Measurements from ENCODE around the gene TEX2. TPM values are rescaled to one million over a fixed set of nuclear protein-coding genes. Genes with fewer than 3 reads are reported as not detected.
A peak's percentile ranks its signal among the peaks of the same experiment; 100 is the strongest.

The TEX2 gene
- total RNA-seq, 1 experiment from 2014 or later = 13.7 TPM

GRCh38 chr17:64146418-64147109 is 116.5 kb downstream of the TEX2 start:
- H3K4me1 ChIP-seq (replicated peaks) = peaks cover 13% of the 10 kb centered on the region
- DNase-seq (ENCODE audit: low read depth in 1 of 2, low spot score in 2 of 2) = peak in 1 of 2 experiments; percentile 77
- H3K27me3 ChIP-seq (replicated peaks) = no peaks in the 10 kb centered on the region
- H3K27ac ChIP-seq = peak overlapping the region; percentile 72
- H3K4me3 ChIP-seq = peak overlapping the region; percentile 57
- peaks cover 21% of the 10 kb centered on the region for H3K36me3 ChIP-seq
- no peaks in the 10 kb centered on the region for H3K9me3 ChIP-seq (replicated peaks)

- Histone ChIP-seq H3K36me3 (peaks cover 21% of the 10 kb centered on the region), H3K27me3 (replicated peaks) (no peaks in the 10 kb centered on the region), H3K4me1 (replicated peaks) (peaks cover 13% of the 10 kb centered on the region), H3K27ac (peak overlapping the region; percentile 72), H3K4me3 (peak overlapping the region; percentile 57), H3K9me3 (replicated peaks) (no peaks in the 10 kb centered on the region)
- peak; percentile 98 to 99 for DNase-seq (ENCODE audit: low read depth in 1 of 2, low spot score in 2 of 2)
Observed at GRCh38 chr17:64145751-64146417, 117.2 kb downstream of the TEX2 start.

GRCh38 chr17:64145375-64145750 is 117.7 kb downstream of the TEX2 start:
- no peaks in the 10 kb centered on the region for H3K9me3 ChIP-seq (replicated peaks)
- H3K4me1 ChIP-seq (replicated peaks) = peaks cover 13% of the 10 kb centered on the region
- no peak overlapping the region for H3K27ac ChIP-seq
- peak overlapping the region; percentile 57 for H3K4me3 ChIP-seq
- no peak for DNase-seq (ENCODE audit: low read depth in 1 of 2, low spot score in 2 of 2)
- H3K36me3 ChIP-seq = peaks cover 21% of the 10 kb centered on the region
- no peaks in the 10 kb centered on the region for H3K27me3 ChIP-seq (replicated peaks)

- no peak overlapping the region for H3K4me3 ChIP-seq
- no peaks in the 10 kb centered on the region for H3K4me1 ChIP-seq (replicated peaks)
- peaks cover 4% of the 10 kb centered on the region for H3K27me3 ChIP-seq (replicated peaks)
Observed at GRCh38 chr17:64139542-64139941, 123.5 kb downstream of the TEX2 start.

GRCh38 chr17:64138441-64138840 is 124.6 kb downstream of the TEX2 start:
- Histone ChIP-seq H3K9me3 (replicated peaks) (no peaks in the 10 kb centered on the region), H3K36me3 (no peaks in the 10 kb centered on the region), H3K4me3 (no peak overlapping the region), H3K27me3 (replicated peaks) (peaks cover 4% of the 10 kb centered on the region), H3K27ac (no peak overlapping the region), H3K4me1 (replicated peaks) (no peaks in the 10 kb centered on the region)
- DNase-seq (ENCODE audit: low read depth in 1 of 2, low spot score in 2 of 2) = no peak

More at GRCh38 chr17:64139542-64139941, 123.5 kb downstream of the TEX2 start:
- Histone ChIP-seq H3K27ac (no peak overlapping the region), H3K9me3 (replicated peaks) (no peaks in the 10 kb centered on the region), H3K36me3 (no peaks in the 10 kb centered on the region)
- no peak for DNase-seq (ENCODE audit: low read depth in 1 of 2, low spot score in 2 of 2)

- H3K27ac ChIP-seq = no peak overlapping the region
- DNase-seq (ENCODE audit: low read depth in 1 of 2, low spot score in 2 of 2) = no peak
- H3K27me3 ChIP-seq (replicated peaks) = peaks cover 4% of the 10 kb centered on the region
- peaks cover 11% of the 10 kb centered on the region for H3K4me1 ChIP-seq (replicated peaks)
- H3K36me3 ChIP-seq = no peaks in the 10 kb centered on the region
- no peak overlapping the region for H3K4me3 ChIP-seq
- no peaks in the 10 kb centered on the region for H3K9me3 ChIP-seq (replicated peaks)
Observed at GRCh38 chr17:64135000-64135399, 128.1 kb downstream of the TEX2 start.

GRCh38 chr17:64134216-64134970 is 128.7 kb downstream of the TEX2 start:
- Histone ChIP-seq H3K27ac (no peak overlapping the region), H3K27me3 (replicated peaks) (peaks cover 4% of the 10 kb centered on the region)
- DNase-seq (ENCODE audit: low read depth in 1 of 2, low spot score in 2 of 2) = no peak

GRCh38 chr17:64133546-64134215 is 129.4 kb downstream of the TEX2 start:
- no peaks in the 10 kb centered on the region for H3K9me3 ChIP-seq (replicated peaks)
- no peak overlapping the region for H3K27ac ChIP-seq
- H3K4me3 ChIP-seq = no peak overlapping the region
- H3K36me3 ChIP-seq = peaks cover 6% of the 10 kb centered on the region
- peak; percentile 52 to 67 for DNase-seq (ENCODE audit: low read depth in 1 of 2, low spot score in 2 of 2)
- H3K27me3 ChIP-seq (replicated peaks) = peaks cover 4% of the 10 kb centered on the region; the same call in 1 of the 2 replicates
- peaks cover 16% of the 10 kb centered on the region for H3K4me1 ChIP-seq (replicated peaks)

More at GRCh38 chr17:64134216-64134970, 128.7 kb downstream of the TEX2 start:
- H3K36me3 ChIP-seq = peaks cover 5% of the 10 kb centered on the region
- peaks cover 11% of the 10 kb centered on the region for H3K4me1 ChIP-seq (replicated peaks)
- H3K4me3 ChIP-seq = no peak overlapping the region
- no peaks in the 10 kb centered on the region for H3K9me3 ChIP-seq (replicated peaks)

- Histone ChIP-seq H3K27ac (no peak overlapping the region), H3K36me3 (peaks cover 6% of the 10 kb centered on the region), H3K4me3 (no peak overlapping the region), H3K9me3 (replicated peaks) (no peaks in the 10 kb centered on the region), H3K27me3 (replicated peaks) (no peaks in the 10 kb centered on the region), H3K4me1 (replicated peaks) (peaks cover 20% of the 10 kb centered on the region)
- no peak for DNase-seq (ENCODE audit: low read depth in 1 of 2, low spot score in 2 of 2)
Observed at GRCh38 chr17:64131606-64132270, 131.3 kb downstream of the TEX2 start.

GRCh38 chr17:64130559-64131001 is 132.5 kb downstream of the TEX2 start:
- H3K9me3 ChIP-seq (replicated peaks) = no peaks in the 10 kb centered on the region
- H3K27me3 ChIP-seq (replicated peaks) = no peaks in the 10 kb centered on the region
- H3K36me3 ChIP-seq = peaks cover 6% of the 10 kb centered on the region
- peak overlapping the region; percentile 85 for H3K27ac ChIP-seq
- peak in 1 of 2 experiments; percentile 68 for DNase-seq (ENCODE audit: low read depth in 1 of 2, low spot score in 2 of 2)
- peak overlapping the region; percentile 96 for H3K4me3 ChIP-seq
- peaks cover 20% of the 10 kb centered on the region for H3K4me1 ChIP-seq (replicated peaks)

- Histone ChIP-seq H3K36me3 (peaks cover 6% of the 10 kb centered on the region), H3K27ac (peak within 1 kb of the TSS; percentile 85), H3K4me3 (peak within 1 kb of the TSS; percentile 96), H3K4me1 (replicated peaks) (peaks cover 20% of the 10 kb centered on the region), H3K9me3 (replicated peaks) (no peaks in the 10 kb centered on the region), H3K27me3 (replicated peaks) (no peaks in the 10 kb centered on the region)
- peak; percentile 89 to 96 for DNase-seq (ENCODE audit: low read depth in 1 of 2, low spot score in 2 of 2)
Observed at GRCh38 chr17:64129765-64130558, 133.1 kb downstream of the TEX2 start, which contains the start of gene ERN1. ERN1 (minus strand) TSS chr17:64130144; CDS start chr17:64130029, 115 bp downstream.

GRCh38 chr17:64129515-64129764 is 133.6 kb downstream of the TEX2 start:
- peak overlapping the region; percentile 96 for H3K4me3 ChIP-seq
- H3K9me3 ChIP-seq (replicated peaks) = no peaks in the 10 kb centered on the region
- no peaks in the 10 kb centered on the region for H3K27me3 ChIP-seq (replicated peaks)
- H3K36me3 ChIP-seq = peaks cover 6% of the 10 kb centered on the region
- peaks cover 20% of the 10 kb centered on the region for H3K4me1 ChIP-seq (replicated peaks)
- no peak for DNase-seq (ENCODE audit: low read depth in 1 of 2, low spot score in 2 of 2)
- H3K27ac ChIP-seq = peak overlapping the region; percentile 69

Data from SJSA1 (cell line).